ENCODE measurements around the gene TMEM147.

TMEM147 gene

DNA sequence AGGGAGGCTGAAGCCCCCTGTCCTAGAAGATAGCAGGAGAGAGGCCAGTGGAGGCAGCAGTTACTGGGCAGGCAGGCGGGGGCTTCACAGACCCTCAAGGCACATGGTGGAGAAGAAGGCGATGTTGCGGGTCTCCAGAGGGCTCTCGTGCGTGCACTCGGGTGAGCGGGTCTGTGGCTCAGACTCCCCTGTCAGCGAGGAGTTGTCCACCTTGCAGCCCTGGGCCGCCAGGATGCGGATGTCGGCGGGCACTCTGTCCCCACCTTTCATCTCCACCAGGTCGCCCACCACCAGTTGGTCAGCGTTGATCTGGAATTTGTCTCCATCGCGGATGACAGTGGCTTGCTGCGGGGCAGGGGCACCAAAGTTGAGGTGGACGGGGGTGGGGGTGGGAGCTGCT is 14.8 kb downstream of the TMEM147 start:
- H3K9ac ChIP-seq (ENCODE audit: low read length), result no peak overlapping the region
- H3K27me3 ChIP-seq (ENCODE audit: control insufficient read depth, insufficient read depth, low read length), result peaks cover 39% of the 10 kb centered on the region
- H3K9me3 ChIP-seq (ENCODE audit: control insufficient read depth, low read length), result no peaks in the 10 kb centered on the region

DNA sequence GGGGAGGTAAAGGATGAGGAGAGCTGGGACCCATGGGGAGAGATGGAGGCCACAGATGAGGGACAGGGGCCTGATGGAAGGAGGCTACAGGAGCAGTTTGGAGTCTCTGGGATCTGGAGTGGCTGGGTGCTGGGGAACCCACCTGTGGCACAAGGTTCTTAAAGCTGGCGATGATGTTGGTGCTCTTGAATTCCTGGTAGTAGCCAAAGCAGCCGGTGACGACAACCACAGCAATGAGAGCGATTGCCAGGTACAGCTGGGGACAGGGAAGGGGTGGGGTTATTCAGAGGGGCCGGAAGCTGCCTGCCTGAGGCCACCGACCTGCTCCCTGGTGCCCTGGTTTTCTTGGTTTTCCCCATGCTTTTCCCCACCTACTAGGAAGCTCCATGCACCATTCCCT is 15.3 kb downstream of the TMEM147 start:
- H3K36me3 ChIP-seq (ENCODE audit: control insufficient read depth, insufficient read depth, low read length), result no peaks in the 10 kb centered on the region
- H3K27me3 ChIP-seq (ENCODE audit: control insufficient read depth, insufficient read depth, low read length), result peaks cover 39% of the 10 kb centered on the region
- H3K4me1 ChIP-seq (ENCODE audit: control insufficient read depth, insufficient read depth, low read length), result peaks cover 8% of the 10 kb centered on the region
- no peaks in the 10 kb centered on the region for H3K9me3 ChIP-seq (ENCODE audit: control insufficient read depth, low read length)
- H3K9ac ChIP-seq (ENCODE audit: low read length), result no peak overlapping the region
- no peak overlapping the region for H3K4me3 ChIP-seq (ENCODE audit: low read length)

More for the DNA sequence above, 14.8 kb downstream of the TMEM147 start:
- H3K36me3 ChIP-seq (ENCODE audit: control insufficient read depth, insufficient read depth, low read length), result no peaks in the 10 kb centered on the region
- H3K4me3 ChIP-seq (ENCODE audit: low read length), result no peak overlapping the region
- peaks cover 8% of the 10 kb centered on the region for H3K4me1 ChIP-seq (ENCODE audit: control insufficient read depth, insufficient read depth, low read length)

- Histone ChIP-seq H3K9ac (ENCODE audit: low read length) (no peak overlapping the region), H3K4me1 (ENCODE audit: control insufficient read depth, insufficient read depth, low read length) (peaks cover 8% of the 10 kb centered on the region), H3K9me3 (ENCODE audit: control insufficient read depth, low read length) (no peaks in the 10 kb centered on the region), H3K4me3 (ENCODE audit: low read length) (no peak overlapping the region), H3K36me3 (ENCODE audit: control insufficient read depth, insufficient read depth, low read length) (no peaks in the 10 kb centered on the region), H3K27me3 (ENCODE audit: control insufficient read depth, insufficient read depth, low read length) (peaks cover 39% of the 10 kb centered on the region)
These were observed 16.0 kb downstream of the TMEM147 start for GRCh38 chr19:35561436-35561835.

- Histone ChIP-seq H3K9me3 (ENCODE audit: control insufficient read depth, low read length) (no peaks in the 10 kb centered on the region), H3K36me3 (ENCODE audit: control insufficient read depth, insufficient read depth, low read length) (no peaks in the 10 kb centered on the region), H3K9ac (ENCODE audit: low read length) (no peak overlapping the region), H3K4me1 (ENCODE audit: control insufficient read depth, insufficient read depth, low read length) (peaks cover 8% of the 10 kb centered on the region), H3K27me3 (ENCODE audit: control insufficient read depth, insufficient read depth, low read length) (peaks cover 34% of the 10 kb centered on the region), H3K4me3 (ENCODE audit: low read length) (no peak overlapping the region)
These were observed 16.9 kb downstream of the TMEM147 start for GRCh38 chr19:35562336-35562735.

DNA sequence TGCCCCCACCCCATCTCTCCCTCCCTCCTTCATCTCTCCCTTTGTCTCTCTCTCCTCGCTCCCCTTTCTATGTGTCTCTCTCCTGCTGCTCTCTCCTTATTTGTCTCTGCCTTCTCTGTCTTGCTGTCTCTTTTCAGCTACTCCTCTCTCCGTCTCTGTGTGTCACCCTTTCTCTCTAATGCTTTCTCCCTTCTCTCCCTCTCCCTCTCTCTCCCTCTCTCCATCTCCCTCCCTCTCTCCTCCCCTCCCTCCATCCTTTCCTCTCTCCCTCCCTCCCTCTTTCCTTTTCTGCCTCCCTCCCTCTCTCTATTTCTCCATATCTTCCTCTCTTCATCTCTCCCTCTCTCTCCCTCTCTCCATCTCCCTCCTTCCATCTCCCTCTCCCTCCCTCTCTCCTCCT is 17.4 kb downstream of the TMEM147 start:
- H3K4me1 ChIP-seq (ENCODE audit: control insufficient read depth, insufficient read depth, low read length), result peaks cover 7% of the 10 kb centered on the region
- H3K9ac ChIP-seq (ENCODE audit: low read length), result no peak overlapping the region
- H3K4me3 ChIP-seq (ENCODE audit: low read length), result no peak overlapping the region
- no peaks in the 10 kb centered on the region for H3K9me3 ChIP-seq (ENCODE audit: control insufficient read depth, low read length)
- H3K36me3 ChIP-seq (ENCODE audit: control insufficient read depth, insufficient read depth, low read length), result no peaks in the 10 kb centered on the region
- peaks cover 31% of the 10 kb centered on the region for H3K27me3 ChIP-seq (ENCODE audit: control insufficient read depth, insufficient read depth, low read length)

DNA sequence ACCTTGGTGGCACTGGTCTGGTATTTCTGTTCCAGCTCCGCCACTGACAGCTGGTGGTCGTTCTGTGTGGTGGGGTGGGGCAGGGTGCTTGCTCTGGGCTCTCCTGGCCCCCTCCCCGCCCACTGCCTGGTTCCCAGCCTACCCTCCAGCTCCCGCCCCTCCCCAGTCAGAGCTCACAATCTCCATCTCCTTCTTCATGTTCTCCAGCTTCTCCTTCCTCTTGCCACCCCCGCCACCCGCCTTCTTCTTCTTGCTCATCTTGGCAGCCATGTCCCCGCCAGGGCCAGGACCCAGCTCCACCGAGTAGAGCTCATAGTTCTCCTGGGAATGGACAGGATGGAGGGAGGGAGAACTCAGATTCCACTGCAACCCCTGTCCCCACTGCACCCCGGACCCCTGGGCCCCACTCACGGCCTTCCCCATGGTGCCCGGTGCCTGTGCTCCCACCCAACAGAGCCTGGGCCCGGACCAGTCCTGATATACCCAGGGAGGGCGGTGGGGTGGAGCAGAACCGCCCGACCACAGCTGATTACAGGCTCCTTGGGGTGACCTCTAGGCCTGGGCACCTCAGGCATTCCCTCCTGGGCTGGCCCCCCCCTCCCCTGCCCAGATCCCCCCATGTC is 17.9 kb downstream of the TMEM147 start, which contains the start of gene ATP4A:
TSS of gene ATP4A (minus strand) at position 452 of the 623 bp plus-strand sequence. CDS start at position 423, 29 bp downstream.
- Histone ChIP-seq H3K9ac (ENCODE audit: low read length) (no peak within 1 kb of the TSS), H3K36me3 (ENCODE audit: control insufficient read depth, insufficient read depth, low read length) (no peaks in the 10 kb centered on the region), H3K4me1 (ENCODE audit: control insufficient read depth, insufficient read depth, low read length) (peaks cover 2% of the 10 kb centered on the region), H3K4me3 (ENCODE audit: low read length) (no peak within 1 kb of the TSS), H3K27me3 (ENCODE audit: control insufficient read depth, insufficient read depth, low read length) (peaks cover 27% of the 10 kb centered on the region), H3K9me3 (ENCODE audit: control insufficient read depth, low read length) (no peaks in the 10 kb centered on the region)

DNA sequence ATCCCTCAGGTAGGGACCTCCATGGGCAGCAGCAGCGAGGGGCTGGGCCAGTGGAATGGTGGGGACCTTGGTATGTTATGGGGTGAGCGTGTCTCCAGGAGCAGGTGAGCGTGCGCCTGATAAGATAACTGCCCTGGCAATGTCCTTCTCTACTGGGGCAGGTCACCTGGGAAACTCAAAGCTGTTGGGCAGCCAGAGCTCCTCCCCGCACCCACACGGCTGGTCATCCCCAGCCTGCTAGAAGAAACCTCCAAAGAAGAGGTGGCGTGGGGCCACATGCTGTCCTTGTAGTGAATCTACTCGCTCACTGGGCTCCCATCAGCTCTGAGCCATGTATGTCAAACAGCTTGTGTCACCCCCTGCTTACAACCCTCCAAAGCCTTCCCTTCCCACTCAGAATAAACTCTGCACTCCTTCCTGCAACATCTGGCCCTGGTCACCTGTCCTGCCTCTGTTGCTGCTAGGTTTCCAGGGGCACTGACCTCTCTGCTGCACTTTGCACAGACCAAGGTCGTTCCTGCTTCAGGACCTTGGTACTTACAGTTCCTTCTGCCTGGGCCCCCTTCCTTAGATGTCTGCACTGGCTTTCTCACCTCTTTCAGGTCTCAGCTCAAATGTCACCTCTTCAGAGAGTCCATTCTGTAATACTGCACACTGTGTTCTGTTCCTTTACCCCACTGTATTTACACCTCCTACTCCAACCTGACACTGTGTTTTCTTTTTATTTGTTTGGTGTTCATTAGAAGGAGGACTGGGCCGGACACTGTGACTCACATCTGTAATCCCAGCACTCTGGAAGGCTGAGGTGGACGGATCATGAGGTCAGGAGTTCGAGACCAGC is 19.8 kb downstream of the TMEM147 start:
- no peaks in the 10 kb centered on the region for H3K9me3 ChIP-seq (ENCODE audit: control insufficient read depth, low read length)
- H3K4me1 ChIP-seq (ENCODE audit: control insufficient read depth, insufficient read depth, low read length), result no peaks in the 10 kb centered on the region
- H3K9ac ChIP-seq (ENCODE audit: low read length), result no peak overlapping the region
- no peak overlapping the region for H3K4me3 ChIP-seq (ENCODE audit: low read length)
- peaks cover 10% of the 10 kb centered on the region for H3K27me3 ChIP-seq (ENCODE audit: control insufficient read depth, insufficient read depth, low read length)
- H3K36me3 ChIP-seq (ENCODE audit: control insufficient read depth, insufficient read depth, low read length), result no peaks in the 10 kb centered on the region

DNA sequence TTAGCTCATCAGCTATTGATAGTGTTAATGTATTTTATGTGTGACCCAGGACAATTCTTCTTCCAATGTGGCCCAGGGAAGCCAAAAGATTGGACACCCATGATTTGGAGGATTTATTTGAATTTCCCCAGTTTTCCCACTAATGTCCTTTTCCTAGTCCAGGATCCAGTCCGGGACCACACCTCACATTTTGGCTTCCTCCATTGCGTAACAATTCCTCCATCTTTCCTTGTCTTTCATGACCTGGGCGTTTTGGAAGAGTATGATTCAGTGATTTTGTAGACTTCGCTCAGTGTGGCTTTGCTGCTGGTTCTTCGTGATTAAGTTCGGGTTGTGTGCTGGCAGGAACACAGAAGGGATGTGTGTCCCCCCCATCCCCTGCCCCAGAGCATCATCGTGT is 21.3 kb downstream of the TMEM147 start:
- Histone ChIP-seq H3K9ac (ENCODE audit: low read length) (no peak overlapping the region), H3K4me3 (ENCODE audit: low read length) (no peak overlapping the region), H3K4me1 (ENCODE audit: control insufficient read depth, insufficient read depth, low read length) (no peaks in the 10 kb centered on the region), H3K36me3 (ENCODE audit: control insufficient read depth, insufficient read depth, low read length) (no peaks in the 10 kb centered on the region), H3K27me3 (ENCODE audit: control insufficient read depth, insufficient read depth, low read length) (peaks cover 7% of the 10 kb centered on the region), H3K9me3 (ENCODE audit: control insufficient read depth, low read length) (no peaks in the 10 kb centered on the region)

DNA sequence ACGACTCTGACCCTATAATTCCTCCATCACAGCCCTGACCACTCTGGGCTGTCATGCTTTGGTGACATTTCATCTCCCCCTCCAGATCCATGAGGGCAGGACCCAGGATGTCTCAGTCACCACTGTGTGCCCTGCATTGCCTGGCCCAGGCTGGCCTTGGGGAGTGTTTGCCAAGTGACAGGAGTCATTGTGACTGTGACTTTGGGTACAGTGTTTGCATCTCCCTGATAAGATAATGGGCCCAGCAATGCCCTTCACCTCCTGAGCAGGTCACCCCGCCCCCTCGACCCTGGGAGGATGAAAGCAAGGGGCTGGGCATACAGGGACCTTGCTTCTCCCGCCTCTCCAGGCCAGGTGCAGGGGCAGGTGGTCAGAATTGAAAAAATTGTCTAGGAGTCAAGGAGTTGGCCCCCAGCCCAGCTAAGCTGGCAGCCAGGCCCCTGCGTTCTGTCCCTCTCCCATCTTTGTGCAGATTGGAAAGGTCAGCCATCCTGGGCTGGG is 23.9 kb downstream of the TMEM147 start:
- Histone ChIP-seq H3K9me3 (ENCODE audit: control insufficient read depth, low read length) (no peaks in the 10 kb centered on the region), H3K4me3 (ENCODE audit: low read length) (no peak overlapping the region), H3K9ac (ENCODE audit: low read length) (no peak overlapping the region), H3K4me1 (ENCODE audit: control insufficient read depth, insufficient read depth, low read length) (no peaks in the 10 kb centered on the region), H3K27me3 (ENCODE audit: control insufficient read depth, insufficient read depth, low read length) (peaks cover 7% of the 10 kb centered on the region), H3K36me3 (ENCODE audit: control insufficient read depth, insufficient read depth, low read length) (no peaks in the 10 kb centered on the region)

- Histone ChIP-seq H3K27me3 (ENCODE audit: control insufficient read depth, insufficient read depth, low read length) (peaks cover 7% of the 10 kb centered on the region), H3K4me3 (ENCODE audit: low read length) (no peak overlapping the region), H3K9ac (ENCODE audit: low read length) (no peak overlapping the region), H3K36me3 (ENCODE audit: control insufficient read depth, insufficient read depth, low read length) (no peaks in the 10 kb centered on the region), H3K4me1 (ENCODE audit: control insufficient read depth, insufficient read depth, low read length) (no peaks in the 10 kb centered on the region), H3K9me3 (ENCODE audit: control insufficient read depth, low read length) (no peaks in the 10 kb centered on the region)
These were observed 26.1 kb downstream of the TMEM147 start for GRCh38 chr19:35571406-35571965.

DNA sequence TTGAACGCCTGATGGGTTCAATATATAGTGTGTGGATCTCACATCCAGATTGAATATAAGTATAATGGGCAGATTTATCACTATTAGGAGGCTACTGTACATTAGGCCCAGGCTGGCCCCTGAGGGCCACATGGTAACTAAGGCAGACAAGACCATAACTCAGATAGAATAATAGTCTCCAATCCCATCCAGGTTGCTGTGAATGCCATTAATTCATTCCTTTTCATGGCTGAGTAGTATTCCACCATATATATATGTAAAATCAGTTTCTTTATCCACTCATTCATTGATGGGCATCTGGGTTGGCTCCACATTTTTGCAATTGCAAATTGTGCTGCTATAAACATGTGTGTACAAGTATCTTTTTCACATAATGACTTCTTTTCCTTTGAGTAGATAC is 32.5 kb downstream of the TMEM147 start:
- H3K36me3 ChIP-seq (ENCODE audit: control insufficient read depth, insufficient read depth, low read length), result no peaks in the 10 kb centered on the region
- H3K4me1 ChIP-seq (ENCODE audit: control insufficient read depth, insufficient read depth, low read length), result no peaks in the 10 kb centered on the region
- H3K9me3 ChIP-seq (ENCODE audit: control insufficient read depth, low read length), result no peaks in the 10 kb centered on the region
- no peak overlapping the region for H3K9ac ChIP-seq (ENCODE audit: low read length)
- H3K27me3 ChIP-seq (ENCODE audit: control insufficient read depth, insufficient read depth, low read length), result no peaks in the 10 kb centered on the region
- H3K4me3 ChIP-seq (ENCODE audit: low read length), result no peak overlapping the region

DNA sequence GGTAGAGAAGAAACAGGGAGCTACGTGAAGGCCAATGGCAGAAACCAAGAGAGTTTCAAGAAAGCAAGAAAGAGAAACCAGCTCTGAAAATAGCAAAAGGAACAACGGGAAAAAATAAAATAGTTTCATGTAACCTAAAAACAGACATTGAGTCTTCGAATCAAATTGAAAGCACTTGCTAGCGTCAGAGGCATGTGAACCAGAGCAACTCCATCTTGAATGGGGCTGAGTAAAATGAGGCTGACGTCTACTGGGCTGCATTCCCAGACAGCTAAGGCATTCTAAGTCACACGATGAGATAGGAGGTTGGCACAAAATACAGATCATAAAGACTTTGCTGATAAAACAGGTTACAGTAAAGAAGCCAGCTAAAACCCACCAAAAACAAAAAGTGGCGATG is 33.3 kb downstream of the TMEM147 start:
- Histone ChIP-seq H3K4me1 (ENCODE audit: control insufficient read depth, insufficient read depth, low read length) (no peaks in the 10 kb centered on the region), H3K4me3 (ENCODE audit: low read length) (no peak overlapping the region), H3K36me3 (ENCODE audit: control insufficient read depth, insufficient read depth, low read length) (no peaks in the 10 kb centered on the region), H3K9me3 (ENCODE audit: control insufficient read depth, low read length) (no peaks in the 10 kb centered on the region), H3K27me3 (ENCODE audit: control insufficient read depth, insufficient read depth, low read length) (no peaks in the 10 kb centered on the region), H3K9ac (ENCODE audit: low read length) (no peak overlapping the region)
